Endothelial cell of umbilical vein (primary cell): ENCODE data around the gene ADGRL3. TPM values are rescaled to one million over a fixed set of nuclear protein-coding genes. Genes with fewer than 3 reads are reported as not detected.

Experiments used
- BruUV-seq: library from RNA; stranded (reverse); fragments of 400-500 nt; replicated peaks from 2 replicates; lab custom pipeline; 2021; lab: Mats Ljungman, UMichigan
- CTCF ChIA-PET: fragments of 300-600, 350-600 bp; sonication (Branson Sonifier 250); formaldehyde crosslinking; loops from one replicate; lab custom pipeline; 2021; ENCODE audit warnings: antibody characterized with exemption, inconsistent platforms; lab: Charles Lee
- POLR2A ChIA-PET: fragments of 300-600, 350-600 bp; sonication (Branson Sonifier 250); formaldehyde crosslinking; loops from one replicate; lab custom pipeline; 2021; ENCODE audit warnings: antibody characterized with exemption, inconsistent platforms; lab: Charles Lee
- DNase-seq: peaks from one replicate; pipeline ENCODE4 v3.0.0-alpha.2; 2011; ENCODE audit warnings: low read depth, low spot score
- FAIRE-seq: peaks from 2 replicates; lab custom pipeline; 2011; peaks lifted over from hg19 to GRCh38; lab: Jason Lieb, UNC
- H2AFZ ChIP-seq: 2 replicates; pipeline ENCODE4 v1.6.0; 2012; ENCODE audit warnings: low read depth, low read length, control low read depth, inconsistent platforms
- H3K27ac ChIP-seq: 2 replicates; pipeline ENCODE4 v1.5.1; 2011; ENCODE audit warnings: low read depth, mild to moderate bottlenecking, control low read depth, low read length, moderate library complexity; ENCODE audit not compliant: insufficient read depth
- H3K27me3 ChIP-seq, 2 experiments: 2 replicates each; pipeline versions ENCODE4 v1.6.0 to v1.6.1; 2011; ENCODE audit warnings: low read length in 2 of 2, mixed read lengths in 1 of 2; ENCODE audit not compliant: control insufficient read depth in 2 of 2, insufficient read depth in 2 of 2
- H3K36me3 ChIP-seq, 2 experiments: 2 replicates in 1 of 2; 3 replicates in 1 of 2; pipeline ENCODE4 v1.5.1; 2011; ENCODE audit warnings: low read length in 2 of 2, mild to moderate bottlenecking in 1 of 2, moderate library complexity in 1 of 2; ENCODE audit not compliant: control insufficient read depth in 2 of 2, insufficient read depth in 2 of 2; ENCODE audit errors: extremely low read depth in 1 of 2
- H3K4me1 ChIP-seq: 3 replicates; pipeline ENCODE4 v1.5.1; 2011; ENCODE audit warnings: mild to moderate bottlenecking, low read length; ENCODE audit not compliant: control insufficient read depth, insufficient read depth; ENCODE audit errors: extremely low read depth
- H3K4me2 ChIP-seq: 2 replicates; pipeline ENCODE4 v1.6.1; 2011; ENCODE audit warnings: low read length, control low read depth, mixed read lengths; ENCODE audit not compliant: insufficient read depth
- H3K4me3 ChIP-seq, 3 experiments: fragments of 200-600 bp in 1 of 3; sonication (generic), shearing (Covaris generic) in 1 of 3; replicated peaks in 1 of 3; 2 replicates each; pipeline ENCODE4 v1.5.1; 2011 to 2016; ENCODE audit warnings: control low read depth in 3 of 3, low read length in 3 of 3, mild to moderate bottlenecking in 2 of 3, inconsistent platforms in 1 of 3, low read depth in 1 of 3, moderate library complexity in 1 of 3; ENCODE audit not compliant: insufficient read depth in 1 of 3
- H3K79me2 ChIP-seq: 2 replicates; pipeline ENCODE4 v1.6.0; 2012; ENCODE audit warnings: low read length, inconsistent platforms; ENCODE audit not compliant: control insufficient read depth, insufficient read depth
- H3K9ac ChIP-seq: replicated peaks from 2 replicates; pipeline ENCODE3; 2011; ENCODE audit warnings: low read length, control low read depth; ENCODE audit not compliant: insufficient read depth; ENCODE audit errors: extremely low read depth
- H3K9me1 ChIP-seq: replicated peaks from 3 replicates; pipeline ENCODE4 v1.6.0; 2011; ENCODE audit warnings: mild to moderate bottlenecking, low read length; ENCODE audit not compliant: control insufficient read depth, insufficient read depth; ENCODE audit errors: extremely low read depth
- H3K9me3 ChIP-seq: replicated peaks from 2 replicates; pipeline ENCODE4 v1.5.1; 2012; ENCODE audit warnings: low read length, inconsistent platforms; ENCODE audit not compliant: control insufficient read depth, insufficient read depth
- H4K20me1 ChIP-seq: replicated peaks from 2 replicates; pipeline ENCODE3; 2011; ENCODE audit warnings: mild to moderate bottlenecking, low read length; ENCODE audit not compliant: control insufficient read depth, insufficient read depth; ENCODE audit errors: extremely low read depth
- EZH2 ChIP-seq: IDR thresholded peaks from 2 replicates; pipeline ENCODE4 v1.6.1; 2012; ENCODE audit warnings: borderline replicate concordance, low read depth, mild to moderate bottlenecking, moderate library complexity, low read length, inconsistent platforms; ENCODE audit not compliant: severe bottlenecking
- FOS ChIP-seq: IDR thresholded peaks from 2 replicates; pipeline ENCODE4 v1.6.1; 2011; ENCODE audit warnings: mild to moderate bottlenecking, low read length, moderate library complexity, borderline replicate concordance; ENCODE audit not compliant: insufficient read depth
- GATA2 ChIP-seq: IDR thresholded peaks from 2 replicates; pipeline ENCODE4 v1.7.0; 2011; ENCODE audit warnings: low read depth, mild to moderate bottlenecking, moderate library complexity, mixed read lengths, low read length; ENCODE audit not compliant: insufficient read length, insufficient read depth
- JUN ChIP-seq: IDR thresholded peaks from 2 replicates; pipeline ENCODE4 v1.6.1; 2011; ENCODE audit warnings: borderline replicate concordance, low read depth; ENCODE audit not compliant: insufficient read length, insufficient read depth
- MAX ChIP-seq: IDR thresholded peaks from 2 replicates; pipeline ENCODE4 v1.6.1; 2011; ENCODE audit not compliant: insufficient read depth, insufficient read length
- MYC ChIP-seq: IDR thresholded peaks from one replicate; pipeline ENCODE4 v1.6.1; 2011; ENCODE audit warnings: mild to moderate bottlenecking, low read depth, low read length
- POLR2A ChIP-seq: IDR thresholded peaks from 2 replicates; pipeline ENCODE4 v1.6.1; 2012; ENCODE audit warnings: low read depth, mild to moderate bottlenecking, control low read depth, low read length
- POLR2AphosphoS5 ChIP-seq: IDR thresholded peaks from 2 replicates; pipeline ENCODE4 v1.6.1; 2012; ENCODE audit warnings: low read depth, mild to moderate bottlenecking, control low read depth, low read length, moderate library complexity; ENCODE audit not compliant: insufficient read depth
- dilution Hi-C: fragments of 300-500 bp; cut with MboI; formaldehyde crosslinking; loops from one replicate; pipeline ENCODE4 v1.15.0; 2019; ENCODE audit warnings: low sequenced_read_pairs; ENCODE audit not compliant: extremely low pct_ligation_motif_present
- intact Hi-C: fragments of 100-400 bp; cut with micrococcal nuclease; formaldehyde crosslinking; loops from one replicate; pipeline ENCODE4 v1.10.0; 2022
- polyA plus RNA-seq, 4 experiments: library from polyadenylated mRNA; depleted of rRNA in 3 of 4; stranded (reverse) in 3 of 4; unstranded in 1 of 4; fragments of >200 nt; gene quantifications; 2 replicates each; pipeline versions ENCODE4 v1.2.1 to v1.2.3, GENCODE V29; 2011 to 2012; ENCODE audit warnings: missing spikeins in 1 of 4
- total RNA-seq: library from RNA; stranded (reverse); gene quantifications from 2 replicates; pipeline ENCODE4 v1.2.3, GENCODE V29; 2021
- TF ChIP-seq, protein P1 (sequence below), 2 donors: IDR thresholded peaks; 1 replicate in 1 of 2; 2 replicates in 1 of 2; pipeline ENCODE4 v1.5.1; 2011; ENCODE audit warnings: low read length in 2 of 2, mild to moderate bottlenecking in 2 of 2, moderate library complexity in 2 of 2, control low read depth in 1 of 2, inconsistent platforms in 1 of 2, low read depth in 1 of 2; ENCODE audit not compliant: insufficient read depth in 1 of 2; ENCODE audit errors: extremely low read depth in 1 of 2

Gene ADGRL3
- total and polyA plus RNA-seq, 2 donors (not counting 3 experiments of a cell fraction or from before 2014, with no cell fraction given) = not detected

GRCh38 chr4:61923179-61923578 is 723.1 kb downstream of the ADGRL3 start:
- DNase-seq (no peak), FAIRE-seq (no peak)
- no peaks in the 10 kb centered on the region for H3K9me1 ChIP-seq
- H3K4me3 ChIP-seq = no peak overlapping the region
- no peaks in the 10 kb centered on the region for H3K79me2 ChIP-seq
- dilution Hi-C loops (no loop called here), intact Hi-C loops (no loop called here)
- no peak overlapping the region for H2AFZ ChIP-seq
- no peaks in the 10 kb centered on the region for H4K20me1 ChIP-seq
- no TSS peak for BruUV-seq
- no peaks in the 10 kb centered on the region for H3K27me3 ChIP-seq
- H3K36me3 ChIP-seq = no peaks in the 10 kb centered on the region
- no peak overlapping the region for H3K9ac ChIP-seq
- POLR2A ChIA-PET = no interaction called here
- no peak overlapping the region for H3K27ac ChIP-seq
- no peak overlapping the region for H3K4me2 ChIP-seq
- no peaks in the 10 kb centered on the region for H3K4me1 ChIP-seq
- no peaks in the 10 kb centered on the region for H3K9me3 ChIP-seq
- CTCF ChIA-PET = no interaction called here
- TF ChIP-seq FOS (no peak), POLR2AphosphoS5 (no peak), MAX (no peak), JUN (no peak), GATA2 (no peak), MYC (no peak), EZH2 (no peak), POLR2A (no peak)
- TF ChIP-seq, protein P1, sequence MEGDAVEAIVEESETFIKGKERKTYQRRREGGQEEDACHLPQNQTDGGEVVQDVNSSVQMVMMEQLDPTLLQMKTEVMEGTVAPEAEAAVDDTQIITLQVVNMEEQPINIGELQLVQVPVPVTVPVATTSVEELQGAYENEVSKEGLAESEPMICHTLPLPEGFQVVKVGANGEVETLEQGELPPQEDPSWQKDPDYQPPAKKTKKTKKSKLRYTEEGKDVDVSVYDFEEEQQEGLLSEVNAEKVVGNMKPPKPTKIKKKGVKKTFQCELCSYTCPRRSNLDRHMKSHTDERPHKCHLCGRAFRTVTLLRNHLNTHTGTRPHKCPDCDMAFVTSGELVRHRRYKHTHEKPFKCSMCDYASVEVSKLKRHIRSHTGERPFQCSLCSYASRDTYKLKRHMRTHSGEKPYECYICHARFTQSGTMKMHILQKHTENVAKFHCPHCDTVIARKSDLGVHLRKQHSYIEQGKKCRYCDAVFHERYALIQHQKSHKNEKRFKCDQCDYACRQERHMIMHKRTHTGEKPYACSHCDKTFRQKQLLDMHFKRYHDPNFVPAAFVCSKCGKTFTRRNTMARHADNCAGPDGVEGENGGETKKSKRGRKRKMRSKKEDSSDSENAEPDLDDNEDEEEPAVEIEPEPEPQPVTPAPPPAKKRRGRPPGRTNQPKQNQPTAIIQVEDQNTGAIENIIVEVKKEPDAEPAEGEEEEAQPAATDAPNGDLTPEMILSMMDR (IDR thresholded peaks at IDR 0.05; ENCODE audit: extremely low read depth in 1 of 2, insufficient read depth in 1 of 2, low read depth in 1 of 2, low read length in 2 of 2) = no peak
